ENCODE data around the gene NDUFB4.

NDUFB4 gene

DNA sequence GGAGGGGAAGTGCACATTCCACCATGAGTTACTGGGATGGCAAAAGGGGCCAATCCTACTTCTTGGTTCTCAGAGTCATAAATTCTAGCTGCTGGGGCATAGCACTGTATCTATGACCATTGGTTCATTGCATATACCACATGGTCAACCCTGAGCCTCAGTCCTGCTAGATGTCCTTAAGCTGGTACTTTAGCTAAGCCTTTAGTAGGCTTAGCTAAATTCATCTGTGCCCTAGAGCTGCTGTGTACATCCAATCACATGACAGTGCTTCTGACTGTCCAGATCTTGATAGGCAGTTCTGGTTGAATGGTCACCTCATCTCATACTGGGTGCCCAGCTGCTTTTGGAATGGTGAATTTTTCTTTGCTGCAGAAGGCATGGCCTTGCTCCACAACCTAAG is 8.2 kb downstream of the NDUFB4 start:
- Histone ChIP-seq H3K4me3 (ENCODE audit: low read depth, low read length) (no peak overlapping the region), H3K27ac (ENCODE audit: extremely low read depth, low read depth, low read length) (no peak overlapping the region), H3K9me3 (ENCODE audit: control insufficient read depth, insufficient read depth, low read depth, low read length) (no peaks in the 10 kb centered on the region), H3K4me1 (ENCODE audit: control insufficient read depth, insufficient read depth, low read length) (no peaks in the 10 kb centered on the region), H3K36me3 (ENCODE audit: control insufficient read depth in 2 of 2, insufficient read depth in 1 of 2, low read length in 2 of 2) (peaks cover 8 to 34% of the 10 kb centered on the region in 2 experiments; a peak in 2 of 3 replicates)
- ChIA-PET CTCF (interaction anchor here (1.3 kb wide), 1 partner anchor 191 kb away, joined by 3 read pairs; no protein-coding TSS in a partner anchor), POLR2A (interaction anchor here (0.9 kb wide), 1 partner anchor 8 kb away, joined by 3 read pairs; the partner anchor contains the start of gene NDUFB4)
- TF ChIP-seq ZNF555 (tag by site-specific recombination; conservative IDR thresholded peaks at IDR 0.05) (no peak), ZNF133 (tag by site-specific recombination; IDR thresholded peaks at IDR 0.05) (no peak), KLF1 (tag by site-specific recombination; IDR thresholded peaks at IDR 0.05) (no peak), WT1 (tag by site-specific recombination; IDR thresholded peaks at IDR 0.05) (no peak), ZBTB21 (tag by site-specific recombination; IDR thresholded peaks at IDR 0.05) (no peak), ZNF175 (tag by site-specific recombination; IDR thresholded peaks at IDR 0.05) (no peak), ZNF132 (tag by site-specific recombination; IDR thresholded peaks at IDR 0.05; ENCODE audit: borderline replicate concordance) (no peak), ZNF792 (tag by site-specific recombination; IDR thresholded peaks at IDR 0.05) (no peak), ZNF140 (tag by site-specific recombination; IDR thresholded peaks at IDR 0.05) (no peak), ZNF292 (tag by site-specific recombination; IDR thresholded peaks at IDR 0.05; ENCODE audit: borderline replicate concordance, low read depth) (no peak), ZNF155 (tag by site-specific recombination; IDR thresholded peaks at IDR 0.05) (no peak), ZNF571 (tag by site-specific recombination; IDR thresholded peaks at IDR 0.05) (no peak), ZNF785 (tag by site-specific recombination; IDR thresholded peaks at IDR 0.05) (no peak)

GRCh38 chr3:120604784-120605183 is 8.6 kb downstream of the NDUFB4 start:
- Histone ChIP-seq H3K4me1 (ENCODE audit: control insufficient read depth, insufficient read depth, low read length) (no peaks in the 10 kb centered on the region), H3K36me3 (ENCODE audit: control insufficient read depth in 2 of 2, insufficient read depth in 1 of 2, low read length in 2 of 2) (peaks cover 8 to 30% of the 10 kb centered on the region in 2 experiments; a peak in 2 of 3 replicates), H3K4me3 (ENCODE audit: low read depth, low read length) (no peak overlapping the region), H3K27ac (ENCODE audit: extremely low read depth, low read depth, low read length) (no peak overlapping the region), H3K9me3 (ENCODE audit: control insufficient read depth, insufficient read depth, low read depth, low read length) (no peaks in the 10 kb centered on the region)
- TF ChIP-seq RBAK (tag by site-specific recombination; IDR thresholded peaks at IDR 0.05) = no peak
- no peak for TF ChIP-seq ZBTB26 (tag by site-specific recombination; optimal IDR thresholded peaks at IDR 0.05)
- no peak for TF ChIP-seq ZNF16 (tag by site-specific recombination; IDR thresholded peaks at IDR 0.05; ENCODE audit: low read depth)
- no peak for TF ChIP-seq ZNF423 (tag by site-specific recombination; IDR thresholded peaks at IDR 0.05)
- no peak for TF ChIP-seq ZNF830 (tag by site-specific recombination; IDR thresholded peaks at IDR 0.05; ENCODE audit: low read depth)
- no peak for TF ChIP-seq ZNF692 (tag by site-specific recombination; IDR thresholded peaks at IDR 0.05)
- TF ChIP-seq ZBTB6 (tag by site-specific recombination; IDR thresholded peaks at IDR 0.05) = no peak
- ChIA-PET CTCF (interaction anchor here (1.3 kb wide), 1 partner anchor 191 kb away, joined by 3 read pairs; no protein-coding TSS in a partner anchor), POLR2A (interaction anchor here (0.9 kb wide), 1 partner anchor 9 kb away, joined by 3 read pairs; the partner anchor contains the start of gene NDUFB4)

GRCh38 chr3:120608506-120608905 is 12.4 kb downstream of the NDUFB4 start:
- CTCF ChIA-PET = no interaction called here
- no peaks in the 10 kb centered on the region for H3K4me1 ChIP-seq (ENCODE audit: control insufficient read depth, insufficient read depth, low read length)
- no peaks in the 10 kb centered on the region for H3K36me3 ChIP-seq (ENCODE audit: control insufficient read depth in 2 of 2, insufficient read depth in 1 of 2, low read length in 2 of 2)
- POLR2A ChIA-PET = no interaction called here
- no peak overlapping the region for H3K4me3 ChIP-seq (ENCODE audit: low read depth, low read length)
- H3K9me3 ChIP-seq (ENCODE audit: control insufficient read depth, insufficient read depth, low read depth, low read length) = no peaks in the 10 kb centered on the region
- no peak overlapping the region for H3K27ac ChIP-seq (ENCODE audit: extremely low read depth, low read depth, low read length)
- TF ChIP-seq ZNF26 (tag by site-specific recombination; IDR thresholded peaks at IDR 0.05) = no peak
- TF ChIP-seq SALL2 (tag by site-specific recombination; IDR thresholded peaks at IDR 0.05; ENCODE audit: borderline replicate concordance) = no peak
- no peak for TF ChIP-seq ZNF184 (tag by site-specific recombination; IDR thresholded peaks at IDR 0.05)
- TF ChIP-seq ZNF692 (tag by site-specific recombination; IDR thresholded peaks at IDR 0.05) = no peak
- no peak for TF ChIP-seq ZNF548 (tag by site-specific recombination; IDR thresholded peaks at IDR 0.05)
- TF ChIP-seq ZNF311 (tag by site-specific recombination; IDR thresholded peaks at IDR 0.05; ENCODE audit: borderline replicate concordance) = no peak
- TF ChIP-seq ZNF610 (tag by site-specific recombination; IDR thresholded peaks at IDR 0.05; ENCODE audit: borderline replicate concordance) = no peak
- TF ChIP-seq ZNF140 (tag by site-specific recombination; IDR thresholded peaks at IDR 0.05) = no peak

Data from HEK293 (cell line).